Sigmoid colon (tissue), 4 donors: ENCODE data around the gene KIF2C.

Experiments used
- POLR2A ChIP-seq, 2 donors: fragments of 450-650 bp; IDR thresholded peaks; one replicate each; pipeline ENCODE4 v1.6.1; 2016; ENCODE audit warnings: antibody characterized with exemption in 2 of 2, mild to moderate bottlenecking in 2 of 2, moderate library complexity in 2 of 2
- POLR2AphosphoS5 ChIP-seq, 4 donors: sonication (generic); formaldehyde crosslinking; IDR thresholded peaks; one replicate each; pipeline ENCODE4 v1.6.1; 2017; ENCODE audit warnings: antibody characterized with exemption in 4 of 4

DNA sequence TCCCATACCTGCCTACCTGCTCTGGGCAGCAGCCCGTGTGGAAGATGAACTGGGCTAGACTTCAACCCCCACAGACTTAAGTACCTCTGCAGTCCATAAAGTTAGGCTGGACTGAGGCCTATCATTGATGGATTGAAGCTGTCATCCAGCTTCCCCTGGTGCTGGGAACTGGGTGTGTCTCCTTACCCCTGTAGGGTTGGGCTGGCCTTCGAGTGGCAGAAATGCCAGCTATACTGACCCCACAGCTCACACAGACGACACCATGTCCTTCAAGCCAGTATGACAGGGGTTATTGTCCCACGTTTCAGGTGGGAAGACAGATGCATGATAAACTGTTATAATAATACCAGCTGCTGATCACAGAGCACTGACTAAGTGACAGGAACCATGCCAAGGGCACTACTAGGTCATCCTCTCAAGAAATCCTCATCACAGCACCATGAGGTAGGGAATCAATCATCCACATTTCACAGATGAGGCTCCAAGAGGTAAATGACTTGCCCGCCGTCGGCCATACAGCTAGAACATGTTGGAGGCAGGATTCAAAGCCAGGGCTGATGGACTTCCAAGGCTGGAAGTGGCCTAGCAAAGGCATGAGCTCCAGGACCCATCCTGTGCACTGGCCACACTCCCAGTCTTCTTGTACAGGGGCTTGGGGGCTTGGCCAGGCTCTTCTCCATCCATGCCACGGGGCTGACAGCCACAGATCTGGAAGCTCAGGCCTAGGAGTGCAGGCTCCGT lies 48.7 kb downstream of the KIF2C start, which contains the start of gene BEST4:
- TF ChIP-seq POLR2A (IDR thresholded peaks at IDR 0.05) (no peak), POLR2AphosphoS5 (IDR thresholded peaks at IDR 0.05) (no peak)
